Posterior vena cava (tissue), 2 donors: ENCODE results near the gene LAMB4. TPM values are rescaled to one million over a fixed set of nuclear protein-coding genes. Genes with fewer than 3 reads are reported as not detected.

Experiments used
- DNase-seq: peaks from one replicate; pipeline ENCODE4 v3.0.0-alpha.2; 2020; ENCODE audit warnings: low spot score
- intact Hi-C, 2 donors: fragments of 100-400 bp; cut with DNase I; formaldehyde crosslinking; loops; one replicate each; pipeline versions ENCODE4 v1.14.1 to v1.14.2; 2022 to 2023
- total RNA-seq, 2 donors: library from RNA; stranded (reverse); fragmentation: NEBNext Ultra II Directional; extraction: Animal tissue kit (Norgen Biotek cat#: 25700); gene quantifications; one replicate each; pipeline ENCODE4 v1.2.1, GENCODE V29; 2021
- donor health status: DM: yes; HTN: yes; CAD: no.
- donor health status: DM: yes; HTN: yes; CAD: no.

Gene LAMB4
- total RNA-seq, 2 donors from 2014 or later: 0.37 TPM; not detected in 1

DNA sequence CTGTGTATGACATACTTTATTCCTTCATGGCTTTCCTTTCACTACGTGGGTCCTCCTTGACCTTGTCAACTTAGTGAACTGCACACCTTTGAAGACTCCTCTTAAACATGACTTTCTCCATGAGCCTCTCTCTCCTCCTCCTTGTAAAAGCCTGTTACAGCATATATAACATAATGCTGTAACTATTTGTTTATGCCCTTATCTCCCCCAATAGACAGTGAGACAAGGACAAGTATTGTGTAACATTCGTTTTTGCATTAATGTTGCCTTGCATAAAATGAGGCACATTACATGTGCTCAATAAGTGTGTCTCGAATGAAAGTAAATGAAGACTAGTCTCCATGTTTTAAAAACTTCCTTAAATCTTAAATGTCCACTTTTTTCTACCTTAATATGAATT, 122.9 kb downstream of the LAMB4 start:
- intact Hi-C loops: no loop called here
- no peak for DNase-seq

DNA sequence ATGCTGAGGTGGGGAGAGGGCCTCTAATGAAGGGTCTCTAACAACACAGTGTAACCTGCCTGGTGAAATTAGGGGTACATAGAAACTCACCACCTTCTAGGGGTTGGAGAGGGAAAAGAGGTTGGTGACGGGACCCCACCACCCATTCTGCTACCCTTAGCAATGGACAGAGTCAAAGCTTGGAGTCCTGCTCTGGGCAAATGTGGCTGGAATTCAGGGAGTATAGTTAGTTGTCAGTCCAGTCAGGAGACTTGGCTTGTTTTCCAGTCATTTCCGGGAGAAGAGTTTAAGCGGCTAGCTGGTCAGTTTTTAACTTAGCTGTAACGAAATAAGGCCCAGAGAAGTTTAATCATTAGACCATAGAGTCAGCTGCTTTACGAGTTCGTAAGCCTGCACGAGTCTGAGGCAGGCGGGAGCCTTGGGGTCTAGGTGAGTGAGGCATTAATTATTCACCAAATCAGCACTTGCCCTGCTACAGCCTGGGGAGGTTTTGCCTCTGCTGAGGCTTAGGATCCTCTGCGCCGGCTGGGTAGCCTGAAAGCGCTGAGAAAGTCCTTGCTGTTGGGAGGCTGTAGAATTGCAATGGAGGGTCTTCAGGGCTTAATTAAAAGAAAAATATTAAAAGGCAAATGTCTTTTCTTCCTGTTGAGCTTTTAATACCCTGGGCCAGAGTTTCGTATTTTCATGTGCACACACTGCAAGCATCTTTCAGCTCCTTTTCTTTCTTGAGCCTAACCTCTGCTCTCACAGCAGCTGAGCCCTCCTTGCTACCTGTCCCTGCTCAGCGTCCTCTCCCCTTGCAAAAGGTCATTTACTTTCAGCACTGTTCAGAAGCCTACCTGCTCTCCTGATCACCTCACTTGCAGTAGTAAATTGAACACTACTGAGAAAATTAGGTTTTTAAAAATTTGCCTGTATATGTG, 125.7 kb downstream of the LAMB4 start:
- intact Hi-C loops: no loop called here
- DNase-seq: no peak

DNA sequence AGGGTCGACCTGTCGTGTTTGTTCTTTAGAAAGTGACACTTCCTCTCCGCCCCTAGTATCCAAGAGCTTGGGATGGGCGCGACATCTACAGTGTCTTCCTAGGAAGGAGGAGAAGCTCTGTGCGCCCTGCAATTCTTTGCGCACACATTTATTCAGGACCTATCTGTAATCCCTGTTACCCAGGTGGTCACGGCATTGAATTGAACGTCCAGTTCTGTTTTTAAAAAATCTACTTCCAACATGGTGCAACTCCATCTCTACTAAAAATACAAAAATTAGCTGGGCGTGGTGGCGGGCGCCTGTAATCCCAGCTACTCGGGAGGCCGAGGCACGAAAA, 126.6 kb downstream of the LAMB4 start:
- intact Hi-C loops: no loop called here

DNA sequence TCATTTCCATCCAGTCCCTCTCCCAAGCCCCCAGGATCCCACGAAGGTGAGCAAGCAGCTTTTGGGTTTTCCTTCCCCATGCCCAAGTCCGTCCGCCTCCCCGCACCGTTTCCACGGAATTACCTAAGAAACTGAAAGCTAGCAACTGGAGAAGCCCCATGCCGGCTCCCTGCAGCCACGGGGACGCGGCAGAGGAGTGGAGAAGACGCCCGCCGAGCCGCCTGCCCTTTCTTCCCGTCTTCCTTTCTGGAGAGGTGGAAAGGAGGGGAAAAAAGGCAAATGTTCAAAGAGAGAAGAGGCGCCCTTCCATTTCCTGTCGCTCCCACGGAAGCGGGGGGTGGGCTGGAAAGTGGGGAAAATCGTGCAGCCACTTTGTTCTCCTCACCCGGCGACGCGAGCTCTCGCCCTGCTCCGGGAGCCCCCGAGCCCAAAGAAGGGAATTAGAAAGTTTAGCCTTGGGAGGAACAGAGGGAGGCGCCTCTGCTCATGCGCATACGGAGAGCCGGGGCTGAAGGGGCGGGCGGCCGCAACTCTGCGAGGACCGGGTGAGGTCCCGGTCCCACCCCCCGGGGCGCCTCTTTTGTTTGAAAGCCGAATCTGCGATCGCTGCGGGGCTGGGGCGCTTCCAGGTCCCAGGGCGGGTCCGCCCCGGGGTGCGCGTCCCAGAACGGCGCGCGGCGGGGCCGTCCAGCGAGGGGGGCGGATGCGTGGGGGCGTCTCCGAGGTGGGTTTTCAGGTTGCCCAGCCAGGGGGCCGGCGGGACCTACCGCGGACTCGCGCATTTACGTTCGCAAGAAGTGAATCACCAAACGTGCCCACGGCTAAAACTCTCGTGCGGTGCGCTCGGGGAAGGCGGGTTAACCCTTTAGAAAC, 127.2 kb downstream of the LAMB4 start, which contains the start of gene LAMB1:
TSS of gene LAMB1 (minus strand) at position 436 of the 873 bp plus-strand sequence. CDS start at position 160, 276 bp downstream.
- intact Hi-C loops: no loop called here
- DNase-seq: peak; percentile 90

More for the DNA sequence above, 126.6 kb downstream of the LAMB4 start:
- no peak for DNase-seq

DNA sequence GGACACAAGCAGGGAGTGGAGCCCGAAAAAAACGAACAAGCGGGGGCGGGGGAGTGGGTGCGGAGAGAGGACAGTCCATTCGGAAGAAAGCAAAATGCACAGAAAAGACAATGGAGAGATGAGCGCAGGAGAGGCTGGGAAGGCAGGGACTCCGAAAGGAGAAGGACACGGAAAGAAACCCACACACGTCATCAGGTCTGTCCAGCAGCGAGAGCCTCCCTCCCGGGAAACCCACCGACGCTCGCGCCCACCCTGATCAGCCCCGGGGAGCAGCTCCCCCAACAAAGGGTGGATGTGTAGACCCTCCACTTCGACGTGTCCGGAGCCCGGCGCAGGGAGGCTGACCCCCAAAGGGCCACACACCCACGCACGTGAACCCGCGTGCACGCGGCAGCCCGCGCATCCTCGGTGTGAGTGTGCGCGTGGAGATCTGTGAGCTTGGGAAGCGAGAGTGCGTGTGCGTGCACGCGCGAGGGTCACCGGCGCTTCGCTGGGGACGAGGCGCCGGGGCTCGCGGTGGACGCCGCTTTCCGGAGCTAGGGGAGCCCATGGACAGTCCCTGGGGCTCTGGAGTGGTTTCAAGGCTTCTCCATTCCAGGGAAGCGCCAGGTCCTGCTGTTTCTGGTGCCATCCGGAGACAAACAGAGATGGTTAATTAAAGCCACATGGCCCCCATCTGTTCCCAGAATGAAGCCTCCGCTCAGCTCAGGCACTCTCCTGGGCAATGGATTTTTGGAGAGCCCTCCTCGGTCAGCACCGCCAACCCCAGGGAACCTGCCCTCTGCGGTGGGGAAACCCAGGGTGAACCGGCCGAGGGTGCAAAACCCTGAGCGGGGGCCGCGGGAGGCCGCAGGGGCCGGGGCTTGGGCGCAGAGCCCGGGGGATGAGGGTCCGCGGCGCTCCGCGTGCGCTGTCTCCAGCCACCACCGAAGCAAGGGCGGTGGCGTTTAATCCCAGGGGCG, 128.1 kb downstream of the LAMB4 start:
- DNase-seq: no peak
- intact Hi-C loops: no loop called here

DNA sequence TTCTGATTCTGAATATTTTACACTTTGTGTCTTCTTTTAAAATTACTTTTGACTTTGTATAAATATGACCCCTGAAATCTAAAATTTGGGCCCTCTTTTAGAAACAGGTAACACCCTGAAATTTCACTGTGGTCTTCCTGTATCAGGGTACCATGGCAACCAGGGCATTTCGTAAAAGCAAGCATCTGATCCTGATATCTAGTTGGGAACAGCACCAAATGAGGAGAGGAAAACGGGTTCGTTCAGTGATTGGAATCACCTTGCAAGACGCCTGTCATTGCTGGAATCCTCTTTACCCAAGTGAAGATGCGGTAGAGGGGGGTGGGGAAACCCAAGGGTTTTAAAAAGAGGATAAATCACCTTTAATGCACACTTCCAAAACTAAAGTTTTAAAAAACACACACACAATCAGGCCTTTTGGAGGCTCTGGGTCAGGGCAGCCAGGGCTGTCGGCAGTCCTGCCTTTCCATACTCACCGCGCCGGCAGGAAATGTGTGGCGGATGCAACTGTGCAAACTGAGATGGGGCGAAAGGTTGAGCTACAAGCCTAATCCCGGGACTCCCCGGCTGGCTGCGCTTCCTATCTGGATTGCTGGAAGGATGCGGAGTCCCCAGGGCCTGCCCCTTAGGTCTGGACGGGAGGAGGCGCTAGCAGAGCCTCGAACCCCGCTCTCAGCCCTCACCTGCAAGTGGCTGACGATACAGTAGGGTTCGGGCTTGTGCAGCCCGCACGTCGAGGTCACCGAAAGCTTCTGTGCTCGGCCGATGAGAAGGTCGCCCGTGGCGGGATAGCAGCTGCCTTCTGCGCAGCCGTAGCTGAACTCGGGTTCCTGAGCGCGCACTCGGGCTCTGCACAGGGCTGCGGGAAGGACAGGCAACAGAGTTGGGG, 129.0 kb downstream of the LAMB4 start:
- intact Hi-C loops: no loop called here
- peak; percentile 83 for DNase-seq

DNA sequence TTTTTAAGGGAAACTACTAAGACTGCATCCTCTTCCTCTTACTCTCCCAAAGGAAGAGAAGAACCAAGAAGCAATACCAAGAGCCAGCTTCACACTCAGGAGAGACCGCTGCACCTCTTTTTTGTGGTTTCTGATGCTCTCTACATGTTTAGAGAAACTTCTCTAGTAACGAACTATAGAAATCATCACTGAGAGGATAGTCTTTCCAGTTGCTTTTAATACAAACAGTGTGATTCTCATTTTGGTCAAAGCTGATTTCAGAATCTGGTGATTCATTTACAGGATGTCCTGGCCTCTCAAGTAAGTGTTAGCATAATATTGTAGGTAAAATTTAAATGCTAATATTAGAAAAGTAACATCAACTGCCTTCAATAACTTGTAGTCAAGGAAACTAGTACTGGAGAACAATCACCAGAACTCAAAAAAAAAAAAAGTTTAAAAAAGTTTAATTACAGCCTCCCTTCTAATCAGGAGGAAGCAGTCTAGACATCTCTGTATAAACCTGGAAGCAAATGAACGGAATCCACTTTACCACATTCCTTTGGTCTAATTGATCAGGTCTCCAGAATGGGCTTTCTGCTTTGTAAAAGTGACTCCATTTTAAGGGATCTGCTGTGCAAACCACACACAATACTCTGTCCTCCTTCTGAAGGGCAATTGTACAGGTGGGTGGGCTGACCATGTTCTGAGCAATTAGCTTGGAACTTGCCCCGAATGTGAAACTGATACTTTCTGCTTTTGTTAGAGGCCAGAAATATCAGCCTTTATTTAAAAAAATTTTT, 130.2 kb downstream of the LAMB4 start:
- no peak for DNase-seq
- intact Hi-C loops: no loop called here

DNA sequence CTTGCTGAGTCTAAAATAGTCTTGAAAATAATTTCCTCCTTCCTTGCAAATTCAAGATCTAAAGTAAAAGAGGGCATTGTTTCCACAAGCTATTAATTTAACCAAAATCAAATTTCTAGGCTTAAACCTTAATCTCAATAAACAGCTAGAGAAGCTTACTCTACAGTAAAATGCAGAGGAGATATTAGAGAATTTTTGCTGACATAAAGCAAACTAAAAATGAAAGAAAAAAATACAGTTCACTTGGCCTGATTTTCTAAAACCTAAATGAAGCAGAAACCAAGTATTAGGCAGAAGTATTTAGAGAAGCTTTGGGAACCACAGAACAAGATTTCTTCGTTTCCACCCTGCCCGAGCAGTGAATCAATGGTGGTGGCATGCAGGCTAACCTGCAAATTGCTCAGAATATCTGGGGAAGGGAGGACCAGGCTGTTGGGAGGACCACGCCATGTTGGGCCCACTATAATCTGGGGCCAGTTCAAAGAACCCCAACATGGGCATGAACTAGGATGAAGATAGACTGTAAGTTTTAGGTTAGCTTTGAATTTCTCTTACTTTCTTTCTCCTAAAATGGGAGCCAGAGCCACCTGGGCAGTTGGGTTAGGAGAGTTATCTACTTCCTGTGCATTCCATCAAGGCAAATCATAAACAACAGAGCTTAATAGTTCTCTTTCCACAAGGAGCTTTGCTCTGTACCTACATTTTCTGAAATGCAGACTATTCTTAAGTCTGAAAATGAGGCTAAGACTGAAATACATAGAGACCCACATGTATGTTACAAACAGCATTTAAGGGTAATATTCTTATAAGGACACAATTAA, 131.3 kb downstream of the LAMB4 start:
- no peak for DNase-seq
- intact Hi-C loops: no loop called here

DNA sequence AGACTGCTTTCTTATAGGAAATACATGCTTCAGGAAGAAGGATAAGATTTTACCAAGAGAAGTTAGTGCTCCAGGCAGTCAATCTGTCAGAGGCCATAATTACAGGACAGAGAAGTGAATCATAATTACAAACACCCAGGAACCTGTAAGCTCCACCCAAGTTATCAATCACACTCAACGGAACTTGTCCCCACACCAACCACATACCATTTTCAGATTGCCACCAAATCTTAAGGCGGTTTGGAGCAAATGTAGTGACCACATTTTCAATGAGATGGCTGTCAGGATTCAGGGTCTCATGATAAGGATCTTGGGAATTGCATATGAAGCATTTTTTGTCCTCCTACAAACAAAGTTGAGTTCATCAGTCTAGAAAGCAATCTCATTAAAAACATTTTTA, 132.0 kb downstream of the LAMB4 start:
- DNase-seq: no peak
- intact Hi-C loops: no loop called here

DNA sequence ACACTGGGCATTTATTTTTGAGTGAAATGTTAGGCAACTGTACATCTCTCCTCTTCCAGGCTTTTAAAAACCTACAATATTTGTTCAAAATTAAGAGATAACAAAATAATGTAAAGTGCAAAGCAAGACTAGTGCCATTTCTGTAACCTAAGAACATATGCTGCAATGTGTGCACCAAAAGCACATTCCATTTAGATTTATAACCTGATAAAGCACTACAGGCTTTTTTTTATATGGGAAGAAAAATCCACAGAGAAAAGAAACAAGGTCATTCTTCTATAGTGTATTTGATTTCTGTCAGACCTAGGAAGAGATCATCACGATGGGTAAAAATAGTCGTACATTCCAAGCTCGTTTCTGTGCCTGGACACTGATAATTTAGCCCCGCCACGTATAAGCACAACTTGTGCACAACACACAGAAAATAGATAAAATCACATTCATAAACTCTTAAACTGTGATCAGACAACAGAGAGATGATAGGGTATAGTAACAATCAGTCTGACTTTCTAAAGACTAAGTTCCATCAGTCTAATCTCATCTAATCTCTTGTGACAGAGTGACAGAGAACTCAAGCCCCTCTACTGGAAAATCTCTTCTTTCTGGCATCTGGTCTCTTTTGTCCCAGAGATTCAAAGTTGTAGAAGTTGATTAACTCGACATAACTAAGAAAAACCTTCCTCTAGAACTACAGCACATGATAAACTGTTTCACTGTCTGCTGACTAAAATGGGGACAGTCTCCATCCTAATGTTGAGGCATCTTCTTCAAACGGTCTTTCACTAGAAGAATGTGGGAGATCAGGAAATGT, 133.9 kb downstream of the LAMB4 start:
- intact Hi-C loops: no loop called here
- DNase-seq: no peak

DNA sequence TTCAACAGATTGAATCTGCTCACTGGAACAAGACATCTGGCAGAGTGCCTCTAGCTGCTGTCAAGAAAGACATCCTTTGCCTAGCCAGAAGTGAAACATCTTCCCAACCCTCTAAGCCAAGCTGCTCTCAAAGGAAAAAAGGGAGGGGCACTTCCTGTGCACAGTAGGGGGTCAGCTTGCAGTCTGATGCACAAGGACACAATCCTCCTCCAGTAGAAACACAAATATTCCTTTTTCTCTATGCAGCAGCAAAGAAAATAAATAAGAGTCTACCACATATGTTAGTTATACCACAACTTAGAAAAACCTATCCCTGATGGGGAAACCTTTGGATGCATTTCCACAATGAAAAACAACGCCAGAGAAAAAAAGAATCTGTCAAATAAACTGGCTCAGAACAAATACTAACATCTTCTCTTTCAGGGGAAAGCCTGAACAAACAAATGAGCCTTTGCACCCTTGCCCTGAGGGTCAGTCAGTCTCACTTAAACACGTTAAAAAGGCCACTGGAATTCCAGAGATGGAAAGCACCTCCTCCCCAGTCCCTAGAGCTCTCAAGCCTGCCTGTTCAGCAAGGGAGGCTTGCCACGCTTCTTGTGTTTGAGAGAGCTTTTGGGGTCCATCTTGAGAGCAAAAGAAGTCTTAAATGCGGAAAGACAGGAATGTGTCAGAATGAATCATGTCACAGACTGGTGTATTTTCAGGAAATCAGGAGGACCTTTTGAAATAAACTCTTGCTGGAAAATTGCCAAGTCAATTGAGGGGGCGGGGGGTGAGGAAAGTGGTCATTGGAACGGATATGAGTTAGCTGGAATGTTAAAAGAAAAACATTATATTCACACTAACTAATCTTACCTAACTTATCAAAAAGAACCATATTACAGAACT, 134.7 kb downstream of the LAMB4 start:
- intact Hi-C loops: no loop called here
- DNase-seq: no peak

DNA sequence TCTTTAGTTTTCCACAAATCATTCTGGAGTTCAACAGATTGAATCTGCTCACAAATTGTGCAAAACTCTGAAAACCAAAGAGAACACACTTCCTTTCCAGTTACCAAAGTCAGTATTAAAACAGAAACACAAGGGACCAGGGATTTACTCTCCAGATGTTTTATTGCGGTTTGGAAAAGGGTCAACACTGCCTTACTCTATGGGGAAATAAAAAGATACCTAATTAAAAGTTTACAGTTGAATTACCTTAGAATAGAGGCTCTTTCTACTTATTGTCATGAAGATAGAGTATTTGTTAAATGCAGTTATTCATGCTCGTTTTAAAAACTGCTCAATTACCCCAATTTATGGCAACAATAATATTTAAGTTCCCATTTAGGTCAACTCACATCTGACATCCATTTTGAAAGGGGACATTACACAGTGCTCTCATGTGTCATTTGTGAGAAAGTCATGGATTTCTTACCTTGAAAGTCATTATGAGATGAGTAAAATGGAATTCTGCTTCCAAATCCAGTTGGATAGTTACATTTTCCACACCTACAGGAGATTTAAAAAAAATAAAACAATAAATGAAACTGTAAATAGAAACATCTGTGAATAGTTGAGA, 135.6 kb downstream of the LAMB4 start:
- no peak for DNase-seq
- intact Hi-C loops: no loop called here

DNA sequence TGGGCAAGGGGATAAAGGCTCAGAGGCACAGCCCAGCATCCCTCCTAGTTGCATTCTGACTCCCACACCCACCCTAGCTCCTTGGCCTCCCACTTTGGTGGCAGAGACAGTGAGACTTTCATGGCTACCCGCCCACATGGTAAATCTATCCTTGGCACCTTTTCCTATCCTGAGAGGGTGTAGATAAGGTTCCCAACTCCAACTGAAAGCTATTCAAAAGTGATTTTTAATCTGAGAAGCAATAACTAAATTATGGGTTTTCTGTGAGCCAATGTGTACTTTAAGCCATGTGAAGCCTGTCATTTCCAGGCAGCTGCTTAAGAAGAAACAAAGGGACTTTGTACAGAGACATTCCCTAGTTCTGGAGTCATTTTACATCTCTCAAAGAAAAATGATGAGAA, 136.3 kb downstream of the LAMB4 start:
- no peak for DNase-seq
- intact Hi-C loops: no loop called here

DNA sequence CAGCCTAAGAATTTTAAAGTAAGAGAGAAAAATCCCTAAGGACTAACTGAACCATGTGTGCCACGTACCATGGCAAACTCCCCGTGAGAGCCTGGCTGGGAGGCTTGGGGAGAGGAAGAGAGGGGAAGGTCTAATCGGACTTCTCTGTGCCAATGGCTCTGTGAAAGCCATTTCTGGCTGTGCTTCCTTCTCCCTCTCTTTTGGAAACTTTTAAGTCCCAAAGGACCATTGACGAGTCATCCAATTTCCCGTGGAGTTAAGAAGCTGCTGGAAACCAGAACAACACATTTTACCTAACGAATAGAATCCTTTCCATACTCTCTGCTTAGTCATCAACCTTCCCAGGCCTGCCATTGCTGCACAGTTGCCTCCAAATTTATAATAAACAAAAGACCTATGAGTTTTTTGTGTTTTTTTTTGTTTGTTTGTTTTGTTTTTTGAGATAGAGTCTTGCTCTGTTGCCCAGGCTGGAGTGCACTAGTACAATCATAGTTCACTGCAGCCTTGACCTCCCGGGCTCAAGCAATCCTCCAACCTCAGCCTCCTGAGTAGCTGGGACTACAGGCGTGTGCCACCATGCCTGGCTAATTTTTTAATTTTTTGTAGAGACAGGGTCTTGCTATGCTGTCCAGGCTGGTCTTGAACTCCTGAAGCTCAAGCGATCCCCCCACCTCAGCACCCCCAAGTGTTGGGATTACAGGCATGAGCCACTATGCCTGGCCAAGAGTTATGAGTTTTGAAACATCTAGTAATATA, 140.4 kb downstream of the LAMB4 start:
- intact Hi-C loops: no loop called here
- no peak for DNase-seq
